ENCODE measurements around the gene MYH14. TPM values are rescaled to one million over a fixed set of nuclear protein-coding genes. Genes with fewer than 3 reads are reported as not detected.
A peak's percentile ranks its signal among the peaks of the same experiment; 100 is the strongest.

Gene MYH14
- total and polyA plus RNA-seq, 9 of the 15 experiments (the other 6 are each of a cell fraction or from before 2014, with no cell fraction given), result 0.04 to 0.86 (median 0.19) TPM; not detected in 2

- 0 out of 2 replicates have a peak, but pooled peaks have one; percentile 7 for TF ChIP-seq BHLHE40 (IDR thresholded peaks at IDR 0.05; ENCODE audit: low read length)
- TF ChIP-seq RBFOX2 (IDR thresholded peaks at IDR 0.05; ENCODE audit: low read depth, low read length), result peak; percentile 64
- no peak for TF ChIP-seq FIP1L1 (IDR thresholded peaks at IDR 0.05; ENCODE audit: low read depth, low read length, poor library complexity, severe bottlenecking)
- peak in 1 of 2 experiments; percentile 75; a peak in 1 of 4 replicates for TF ChIP-seq MLX (CRISPR knock-in tag; conservative IDR thresholded peaks at IDR 0.05)
- no peak for TF ChIP-seq MBD1 (CRISPR knock-in tag; IDR thresholded peaks at IDR 0.05)
- no peak for TF ChIP-seq NR2C2 (CRISPR knock-in tag; IDR thresholded peaks at IDR 0.05)
- no peak; the same call in 1 of the 2 replicates for TF ChIP-seq NR2C2 (tag; IDR thresholded peaks at IDR 0.05)
- TF ChIP-seq KLF16 (IDR thresholded peaks at IDR 0.05), result no peak
- no peak for TF ChIP-seq ZNF717 (CRISPR knock-in tag; IDR thresholded peaks at IDR 0.05)
- TF ChIP-seq SMARCA4 (IDR thresholded peaks at IDR 0.05), result no peak
- peak; percentile 92 for TF ChIP-seq E2F8 (IDR thresholded peaks at IDR 0.05; ENCODE audit: low read depth, partially characterized antibody)
- TF ChIP-seq E2F4 (CRISPR knock-in tag; IDR thresholded peaks at IDR 0.05; ENCODE audit: low read depth), result peak; percentile 61; the same call in 1 of the 2 replicates
- peak; percentile 39; the same call in 1 of the 2 replicates for TF ChIP-seq ARID4B (CRISPR knock-in tag; IDR thresholded peaks at IDR 0.05)
- no peak for TF ChIP-seq FUS (optimal IDR thresholded peaks at IDR 0.05; ENCODE audit: low read depth, low read length)
- TF ChIP-seq CGGBP1 (CRISPR knock-in tag; IDR thresholded peaks at IDR 0.05), result peak; percentile 18; the same call in 1 of the 2 replicates
- TF ChIP-seq BCOR (IDR thresholded peaks at IDR 0.05), result peak; percentile 74
Observed at GRCh38 chr19:50329146-50329925, 125.9 kb downstream of the MYH14 start, which contains the start of gene KCNC3 (continued).

Data from K562 (cell line).